ENCODE data around the gene SPATA3.

The SPATA3 gene

DNA sequence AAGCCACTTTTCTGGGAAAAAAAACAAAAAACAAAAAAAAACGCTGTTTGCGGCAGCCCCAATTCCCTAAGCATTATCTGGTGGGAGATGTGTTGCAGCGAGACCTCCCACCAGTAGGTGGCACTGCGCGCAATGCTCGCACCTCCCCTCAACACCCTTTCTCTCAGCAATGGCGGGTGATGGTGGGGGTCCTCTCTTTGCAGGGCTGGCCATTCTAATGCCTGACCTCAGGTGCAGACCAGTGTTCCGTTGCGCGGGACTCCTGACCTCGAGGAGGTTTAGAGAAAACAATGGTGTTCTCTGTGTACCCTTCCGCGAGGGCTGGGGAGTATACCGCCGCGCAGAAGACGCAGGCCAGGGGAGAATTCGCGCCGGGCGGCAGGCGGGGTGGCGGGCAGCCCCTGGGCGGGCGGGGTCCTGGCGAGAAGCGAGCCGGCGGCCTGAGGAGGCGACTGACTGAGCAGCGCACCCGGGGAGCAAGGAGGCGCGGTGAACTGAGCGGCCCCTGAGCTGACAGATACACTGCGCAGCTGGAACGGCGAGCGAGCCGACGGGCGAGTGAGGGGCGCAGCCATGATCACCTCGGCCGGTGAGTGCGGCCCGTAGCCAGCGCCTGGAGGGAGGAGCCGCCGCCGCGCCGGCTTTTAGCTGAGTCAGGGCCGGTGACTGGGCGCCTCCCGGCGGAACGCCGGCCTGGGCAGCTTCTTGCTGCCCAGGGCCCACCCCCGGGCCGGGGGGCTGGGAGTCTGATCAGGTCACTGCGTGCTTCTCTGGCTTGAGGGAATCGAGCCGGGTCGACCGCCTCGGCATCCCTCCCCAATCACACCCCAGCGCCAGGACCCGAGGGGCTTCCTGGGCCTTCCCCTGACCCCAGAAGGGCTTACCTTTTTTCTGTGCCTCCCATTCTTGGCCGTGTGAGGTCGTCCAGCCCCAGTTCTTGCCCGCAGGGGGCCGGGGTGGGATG is 60.8 kb downstream of the SPATA3 start, which contains the start of gene PSMD1:
PSMD1 (plus strand) TSS at position 415 of the 964 bp plus-strand sequence; CDS start at position 574, 159 bp downstream.
- H3K36me3 ChIP-seq (ENCODE audit: control insufficient read depth in 2 of 2, insufficient read depth in 1 of 2, low read length in 2 of 2): peaks cover 6 to 19% of the 10 kb centered on the region in 2 experiments; a peak in 2 of 3 replicates
- H3K4me1 ChIP-seq (ENCODE audit: control insufficient read depth, insufficient read depth, low read length): peaks cover 4% of the 10 kb centered on the region; the same call in 1 of the 2 replicates
- POLR2A ChIA-PET: interaction anchor here (0.6 to 1.6 kb wide), 4 partner anchors 13 to 408 kb away, joined by 3 to 5 read pairs (median 4); partner anchors contain the start of gene NCL
- no peaks in the 10 kb centered on the region for H3K9me3 ChIP-seq (ENCODE audit: control insufficient read depth, insufficient read depth, low read depth, low read length)
- peak within 1 kb of the TSS; percentile 91 for H3K4me3 ChIP-seq (ENCODE audit: low read depth, low read length)
- peak within 1 kb of the TSS; percentile 96 for H3K27ac ChIP-seq (ENCODE audit: extremely low read depth, low read depth, low read length)
- CTCF ChIA-PET: interaction anchor here (0.6 to 1.3 kb wide), 5 partner anchors 17 to 233 kb away, joined by 3 to 8 read pairs (median 4); no protein-coding TSS in a partner anchor
- TF ChIP-seq MEIS1 (CRISPR knock-in tag; IDR thresholded peaks at IDR 0.05; ENCODE audit: borderline replicate concordance): no peak
- no peak for TF ChIP-seq ZNF785 (tag by site-specific recombination; IDR thresholded peaks at IDR 0.05)
- peak; percentile 86 for TF ChIP-seq ZNF660 (tag by site-specific recombination; IDR thresholded peaks at IDR 0.05)
- 0 out of 2 replicates have a peak, but pooled peaks have one; percentile 13 for TF ChIP-seq KLF9 (tag by site-specific recombination; IDR thresholded peaks at IDR 0.05; ENCODE audit: low read depth)
- peak; percentile 100 for TF ChIP-seq ZNF335 (tag by site-specific recombination; conservative IDR thresholded peaks at IDR 0.05)
- TF ChIP-seq ZBTB8A (tag by site-specific recombination; IDR thresholded peaks at IDR 0.05): peak; percentile 17; the same call in 1 of the 2 replicates
- TF ChIP-seq ZNF394 (tag by site-specific recombination; IDR thresholded peaks at IDR 0.05; ENCODE audit: borderline replicate concordance): peak; percentile 60; the same call in 1 of the 2 replicates
- TF ChIP-seq ZNF654 (tag by site-specific recombination; IDR thresholded peaks at IDR 0.05; ENCODE audit: low read depth): peak; percentile 59
- peak; percentile 69; the same call in 1 of the 2 replicates for TF ChIP-seq ZNF2 (tag by site-specific recombination; IDR thresholded peaks at IDR 0.05)
- TF ChIP-seq ZNF843 (tag by site-specific recombination; IDR thresholded peaks at IDR 0.05): 0 out of 2 replicates have a peak, but pooled peaks have one; percentile 11
- TF ChIP-seq ZNF501 (tag by site-specific recombination; IDR thresholded peaks at IDR 0.05): peak; percentile 67; the same call in 1 of the 2 replicates
- TF ChIP-seq ZSCAN23 (tag by site-specific recombination; IDR thresholded peaks at IDR 0.05): no peak
- TF ChIP-seq HOXC10 (CRISPR knock-in tag; IDR thresholded peaks at IDR 0.05): no peak
- no peak for TF ChIP-seq ZNF148 (tag by site-specific recombination; IDR thresholded peaks at IDR 0.05; ENCODE audit: borderline replicate concordance)
- no peak for TF ChIP-seq OVOL3 (tag by site-specific recombination; IDR thresholded peaks at IDR 0.05)
- TF ChIP-seq ZNF791 (tag by site-specific recombination; IDR thresholded peaks at IDR 0.05): no peak
- TF ChIP-seq ZFP69B (tag by site-specific recombination; IDR thresholded peaks at IDR 0.05): peak; percentile 66; the same call in 1 of the 2 replicates
- no peak for TF ChIP-seq ZNF221 (tag by site-specific recombination; IDR thresholded peaks at IDR 0.05; ENCODE audit: borderline replicate concordance)
- TF ChIP-seq WT1 (tag by site-specific recombination; IDR thresholded peaks at IDR 0.05): no peak
- TF ChIP-seq, protein P1, sequence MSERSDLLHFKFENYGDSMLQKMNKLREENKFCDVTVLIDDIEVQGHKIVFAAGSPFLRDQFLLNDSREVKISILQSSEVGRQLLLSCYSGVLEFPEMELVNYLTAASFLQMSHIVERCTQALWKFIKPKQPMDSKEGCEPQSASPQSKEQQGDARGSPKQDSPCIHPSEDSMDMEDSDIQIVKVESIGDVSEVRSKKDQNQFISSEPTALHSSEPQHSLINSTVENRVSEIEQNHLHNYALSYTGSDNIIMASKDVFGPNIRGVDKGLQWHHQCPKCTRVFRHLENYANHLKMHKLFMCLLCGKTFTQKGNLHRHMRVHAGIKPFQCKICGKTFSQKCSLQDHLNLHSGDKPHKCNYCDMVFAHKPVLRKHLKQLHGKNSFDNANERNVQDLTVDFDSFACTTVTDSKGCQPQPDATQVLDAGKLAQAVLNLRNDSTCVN (tag by site-specific recombination; optimal IDR thresholded peaks at IDR 0.05): peak; percentile 50
- peak; percentile 54; the same call in 1 of the 2 replicates for TF ChIP-seq INSM2 (tag by site-specific recombination; IDR thresholded peaks at IDR 0.05)
- TF ChIP-seq, protein P2, sequence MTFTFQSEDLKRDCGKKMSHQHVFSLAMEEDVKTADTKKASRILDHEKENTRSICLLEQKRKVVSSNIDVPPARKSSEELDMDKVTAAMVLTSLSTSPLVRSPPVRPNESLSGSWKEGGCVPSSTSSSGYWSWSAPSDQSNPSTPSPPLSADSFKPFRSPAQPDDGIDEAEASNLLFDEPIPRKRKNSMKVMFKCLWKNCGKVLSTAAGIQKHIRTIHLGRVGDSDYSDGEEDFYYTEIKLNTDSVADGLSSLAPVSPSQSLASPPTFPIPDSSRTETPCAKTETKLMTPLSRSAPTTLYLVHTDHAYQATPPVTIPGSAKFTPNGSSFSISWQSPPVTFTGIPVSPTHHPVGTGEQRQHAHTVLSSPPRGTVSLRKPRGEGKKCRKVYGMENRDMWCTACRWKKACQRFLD (tag by site-specific recombination; IDR thresholded peaks at IDR 0.05): no peak
- 0 out of 2 replicates have a peak, but pooled peaks have one; percentile 35 for TF ChIP-seq HOXA7 (CRISPR knock-in tag; IDR thresholded peaks at IDR 0.05; ENCODE audit: borderline replicate concordance)
- peak; percentile 64; the same call in 1 of the 2 replicates for TF ChIP-seq ZNF76 (tag by site-specific recombination; IDR thresholded peaks at IDR 0.05; ENCODE audit: borderline replicate concordance, low read depth)
- TF ChIP-seq KLF8 (tag by site-specific recombination; IDR thresholded peaks at IDR 0.05): peak; percentile 52; the same call in 1 of the 2 replicates
- no peak for TF ChIP-seq HOXD13 (CRISPR knock-in tag; IDR thresholded peaks at IDR 0.05; ENCODE audit: borderline replicate concordance)
- no peak for TF ChIP-seq ZNF214 (tag by site-specific recombination; IDR thresholded peaks at IDR 0.05; ENCODE audit: borderline replicate concordance)
- peak; percentile 47; the same call in 1 of the 2 replicates for TF ChIP-seq ZNF629 (tag by site-specific recombination; IDR thresholded peaks at IDR 0.05)
- no peak for TF ChIP-seq ZNF140 (tag by site-specific recombination; IDR thresholded peaks at IDR 0.05)
- TF ChIP-seq ZFP37 (tag by site-specific recombination; IDR thresholded peaks at IDR 0.05): peak; percentile 41; the same call in 1 of the 2 replicates
- peak; percentile 49; the same call in 1 of the 2 replicates for TF ChIP-seq ZEB2 (tag by site-specific recombination; IDR thresholded peaks at IDR 0.05)

Data from HEK293 (cell line).